Trophoblast cell (in vitro differentiated cells and primary cell): Measurements from ENCODE around the gene ABCB8.

Experiments used
- DNase-seq, 2 donors: peaks; one replicate each; pipeline ENCODE4 v3.0.0-alpha.2; 2016
- H2AFZ ChIP-seq: 2 replicates; pipeline ENCODE4 v1.6.1; 2013; ENCODE audit warnings: low read length, moderate library complexity, mild to moderate bottlenecking; ENCODE audit not compliant: insufficient read depth, poor library complexity
- H2AK5ac ChIP-seq: 2 replicates; pipeline ENCODE4 v1.6.1; 2013; ENCODE audit warnings: mild to moderate bottlenecking, low read length
- H2BK120ac ChIP-seq: 2 replicates; pipeline ENCODE4 v1.6.1; 2013; ENCODE audit warnings: low read length, mild to moderate bottlenecking, moderate library complexity; ENCODE audit not compliant: insufficient read depth, poor library complexity
- H2BK12ac ChIP-seq: 2 replicates; pipeline ENCODE4 v1.6.1; 2013; ENCODE audit warnings: mild to moderate bottlenecking, low read length, moderate library complexity
- H2BK5ac ChIP-seq: 2 replicates; pipeline ENCODE4 v1.6.1; 2013; ENCODE audit warnings: low read length, low read depth, moderate library complexity, mild to moderate bottlenecking; ENCODE audit not compliant: poor library complexity
- H3K14ac ChIP-seq: 2 replicates; pipeline ENCODE4 v1.6.1; 2013; ENCODE audit warnings: mild to moderate bottlenecking, low read length
- H3K18ac ChIP-seq: 2 replicates; pipeline ENCODE4 v1.6.1; 2013; ENCODE audit warnings: mild to moderate bottlenecking, low read length
- H3K23ac ChIP-seq: 2 replicates; pipeline ENCODE4 v1.6.1; 2013; ENCODE audit warnings: low read length
- H3K27ac ChIP-seq: 2 replicates; pipeline ENCODE4 v1.5.1; 2013; ENCODE audit warnings: low read depth, mild to moderate bottlenecking, inconsistent platforms, low read length, moderate library complexity
- H3K27me3 ChIP-seq: 2 replicates; pipeline ENCODE4 v1.6.1; 2013; ENCODE audit warnings: inconsistent platforms, mild to moderate bottlenecking, low read length, moderate library complexity; ENCODE audit not compliant: insufficient read depth
- H3K36me3 ChIP-seq, 2 experiments: 1 replicate in 1 of 2; 2 replicates in 1 of 2; pipeline ENCODE4 v1.6.1; 2013; ENCODE audit warnings: low read length in 2 of 2, mild to moderate bottlenecking in 2 of 2, moderate library complexity in 1 of 2; ENCODE audit not compliant: insufficient read depth in 2 of 2, control insufficient read depth in 1 of 2
- H3K4ac ChIP-seq: 2 replicates; pipeline ENCODE4 v1.6.1; 2013; ENCODE audit warnings: low read depth, mild to moderate bottlenecking, low read length, moderate library complexity
- H3K4me1 ChIP-seq, 2 experiments: 1 replicate in 1 of 2; 2 replicates in 1 of 2; pipeline ENCODE4 v1.6.1; 2013; ENCODE audit warnings: low read length in 2 of 2, mild to moderate bottlenecking in 2 of 2, moderate library complexity in 1 of 2; ENCODE audit not compliant: insufficient read depth in 2 of 2, control insufficient read depth in 1 of 2
- H3K4me2 ChIP-seq: 2 replicates; pipeline ENCODE4 v1.6.1; 2013; ENCODE audit warnings: inconsistent platforms, mild to moderate bottlenecking, low read length, moderate library complexity
- H3K4me3 ChIP-seq: 2 replicates; pipeline ENCODE4 v1.5.1; 2013; ENCODE audit warnings: mild to moderate bottlenecking, low read depth, low read length, inconsistent platforms
- H3K79me1 ChIP-seq: one replicate; pipeline ENCODE4 v1.6.1; 2013; ENCODE audit warnings: low read length
- H3K79me2 ChIP-seq: 2 replicates; pipeline ENCODE4 v1.6.1; 2013; ENCODE audit warnings: low read length, mild to moderate bottlenecking; ENCODE audit not compliant: control insufficient read depth, insufficient read depth, poor library complexity
- H3K9ac ChIP-seq: 2 replicates; pipeline ENCODE4 v1.6.1; 2013; ENCODE audit warnings: mild to moderate bottlenecking, low read length
- H3K9me3 ChIP-seq: 2 replicates; pipeline ENCODE4 v1.6.1; 2013; ENCODE audit warnings: low read depth, mild to moderate bottlenecking, control low read depth, inconsistent platforms, low read length; ENCODE audit not compliant: insufficient read depth
- H4K12ac ChIP-seq: 2 replicates; pipeline ENCODE4 v1.6.1; 2013; ENCODE audit warnings: low read depth, mild to moderate bottlenecking, low read length, moderate library complexity
- H4K8ac ChIP-seq: 2 replicates; pipeline ENCODE4 v1.6.1; 2013; ENCODE audit warnings: low read depth, mild to moderate bottlenecking, low read length, moderate library complexity
- H4K91ac ChIP-seq: one replicate; pipeline ENCODE4 v1.6.1; 2013; ENCODE audit warnings: low read depth, mild to moderate bottlenecking, low read length, moderate library complexity
- WGBS: extraction: QIAGEN DNeasy Blood & Tissue Kit; methylation state at CpG from one replicate; pipeline ENCODE4 v1.1.7; 2013; ENCODE audit warnings: missing lambda C conversion rate; ENCODE audit not compliant: insufficient read length, insufficient coverage; ENCODE audit errors: extremely low coverage; 5-methylcytosine and 5-hydroxymethylcytosine counted together

ABCB8 gene

GRCh38 chr7:150996376-150997074 is 31.7 kb upstream of the ABCB8 start:
- Histone ChIP-seq H3K4me1 (no peaks in the 10 kb centered on the region), H3K9me3 (peaks cover 5% of the 10 kb centered on the region), H2BK120ac (no peak overlapping the region), H3K18ac (no peak overlapping the region), H3K9ac (no peak overlapping the region), H4K8ac (no peak overlapping the region), H2BK12ac (no peak overlapping the region), H2AK5ac (no peak overlapping the region), H3K79me2 (no peaks in the 10 kb centered on the region), H3K14ac (no peak overlapping the region), H3K4ac (no peak overlapping the region), H2AFZ (no peak overlapping the region), H4K12ac (no peak overlapping the region), H2BK5ac (no peak overlapping the region), H3K36me3 (no peaks in the 10 kb centered on the region), H3K27ac (no peak overlapping the region), H3K79me1 (no peaks in the 10 kb centered on the region), H3K4me2 (no peak overlapping the region), H3K4me3 (no peak overlapping the region), H3K23ac (no peak overlapping the region), H3K27me3 (no peaks in the 10 kb centered on the region), H4K91ac (no peak overlapping the region)
- DNase-seq, result no peak
- WGBS, result no CpG with 5 or more reads among the region's 31 CpGs

DNA sequence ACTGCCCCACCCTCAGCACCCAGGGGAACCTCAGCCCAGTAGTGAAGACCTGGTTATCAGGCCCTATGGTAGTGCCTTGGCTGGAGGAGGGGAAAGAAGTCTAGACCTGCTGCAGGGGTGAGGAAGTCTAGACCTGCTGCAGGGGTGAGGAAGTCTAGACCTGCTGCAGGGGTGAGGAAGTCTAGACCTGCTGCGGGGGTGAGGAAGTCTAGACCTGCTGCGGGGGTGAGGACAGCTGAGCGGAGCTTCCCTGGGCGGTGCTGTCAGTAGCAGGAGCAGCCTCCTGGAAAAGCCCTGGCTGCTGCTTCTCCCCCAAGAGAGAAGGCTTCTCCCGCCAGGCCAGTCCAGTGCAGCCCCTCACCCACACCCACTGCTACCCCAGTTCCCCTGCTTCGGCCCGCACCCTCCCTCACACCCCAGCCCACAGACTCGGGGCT is 31.2 kb upstream of the ABCB8 start:
- H4K91ac ChIP-seq, result no peak overlapping the region
- H3K9ac ChIP-seq, result no peak overlapping the region
- H3K27ac ChIP-seq, result no peak overlapping the region
- no peaks in the 10 kb centered on the region for H3K4me1 ChIP-seq
- no peak overlapping the region for H4K12ac ChIP-seq
- H4K8ac ChIP-seq, result no peak overlapping the region
- H3K4ac ChIP-seq, result no peak overlapping the region
- H2BK120ac ChIP-seq, result no peak overlapping the region
- no peak overlapping the region for H2BK5ac ChIP-seq
- H3K27me3 ChIP-seq, result no peaks in the 10 kb centered on the region
- no peaks in the 10 kb centered on the region for H3K79me2 ChIP-seq
- no peak overlapping the region for H2AK5ac ChIP-seq
- no peak overlapping the region for H3K23ac ChIP-seq
- no peaks in the 10 kb centered on the region for H3K36me3 ChIP-seq
- no peaks in the 10 kb centered on the region for H3K79me1 ChIP-seq
- no peak overlapping the region for H2BK12ac ChIP-seq
- H3K4me3 ChIP-seq, result no peak overlapping the region
- H3K9me3 ChIP-seq, result peaks cover 4% of the 10 kb centered on the region
- no CpG with 5 or more reads among the region's 8 CpGs for WGBS
- H3K18ac ChIP-seq, result no peak overlapping the region
- no peak for DNase-seq
- H2AFZ ChIP-seq, result no peak overlapping the region
- H3K14ac ChIP-seq, result no peak overlapping the region
- no peak overlapping the region for H3K4me2 ChIP-seq

GRCh38 chr7:150997817-150998216 is 30.4 kb upstream of the ABCB8 start:
- no peak overlapping the region for H3K27ac ChIP-seq
- no CpG with 5 or more reads among the region's 5 CpGs for WGBS
- peaks cover 4% of the 10 kb centered on the region for H3K9me3 ChIP-seq
- no peak for DNase-seq
- no peaks in the 10 kb centered on the region for H3K79me1 ChIP-seq
- H2AK5ac ChIP-seq, result no peak overlapping the region
- no peak overlapping the region for H4K8ac ChIP-seq
- no peak overlapping the region for H4K12ac ChIP-seq
- no peak overlapping the region for H3K4me3 ChIP-seq
- H2BK120ac ChIP-seq, result no peak overlapping the region
- H4K91ac ChIP-seq, result no peak overlapping the region
- H3K36me3 ChIP-seq, result no peaks in the 10 kb centered on the region
- no peak overlapping the region for H2BK12ac ChIP-seq
- H3K4me2 ChIP-seq, result no peak overlapping the region
- no peak overlapping the region for H2AFZ ChIP-seq
- no peak overlapping the region for H3K23ac ChIP-seq
- H3K4ac ChIP-seq, result no peak overlapping the region
- no peak overlapping the region for H3K9ac ChIP-seq
- H3K4me1 ChIP-seq, result peaks cover 0 to 2% of the 10 kb centered on the region in 2 experiments
- H2BK5ac ChIP-seq, result no peak overlapping the region
- H3K79me2 ChIP-seq, result no peaks in the 10 kb centered on the region
- no peaks in the 10 kb centered on the region for H3K27me3 ChIP-seq
- no peak overlapping the region for H3K14ac ChIP-seq
- H3K18ac ChIP-seq, result no peak overlapping the region

GRCh38 chr7:150998341-150998740 is 29.9 kb upstream of the ABCB8 start:
- no peak overlapping the region for H3K9ac ChIP-seq
- no peak overlapping the region for H4K91ac ChIP-seq
- no peak overlapping the region for H4K8ac ChIP-seq
- H2BK12ac ChIP-seq, result no peak overlapping the region
- no peak overlapping the region for H3K23ac ChIP-seq
- no peaks in the 10 kb centered on the region for H3K36me3 ChIP-seq
- H3K4me2 ChIP-seq, result no peak overlapping the region
- peaks cover 4% of the 10 kb centered on the region for H3K9me3 ChIP-seq
- no peak overlapping the region for H3K4me3 ChIP-seq
- no CpG with 5 or more reads among the region's 20 CpGs for WGBS
- no peak overlapping the region for H2BK120ac ChIP-seq
- H3K79me2 ChIP-seq, result no peaks in the 10 kb centered on the region
- H4K12ac ChIP-seq, result no peak overlapping the region
- no peak overlapping the region for H3K18ac ChIP-seq
- no peak for DNase-seq
- peaks cover 0 to 2% of the 10 kb centered on the region in 2 experiments for H3K4me1 ChIP-seq
- no peak overlapping the region for H2AFZ ChIP-seq
- H3K14ac ChIP-seq, result no peak overlapping the region
- no peaks in the 10 kb centered on the region for H3K27me3 ChIP-seq
- no peaks in the 10 kb centered on the region for H3K79me1 ChIP-seq
- H3K27ac ChIP-seq, result no peak overlapping the region
- H2AK5ac ChIP-seq, result no peak overlapping the region
- H3K4ac ChIP-seq, result no peak overlapping the region
- no peak overlapping the region for H2BK5ac ChIP-seq
